Fibroblast of lung (primary cell): Measurements from ENCODE around the gene WWTR1.

ENCODE experiments used
- EZH2 ChIP-seq: IDR thresholded peaks from 2 replicates; pipeline ENCODE4 v1.5.1; 2012; ENCODE audit warnings: low read length, control low read depth, mild to moderate bottlenecking; ENCODE audit errors: missing control alignments
- TF ChIP-seq, protein P1 (sequence below), 2 donors: IDR thresholded peaks in 1 of 2; conservative IDR thresholded peaks in 1 of 2; 1 replicate in 1 of 2; 2 replicates in 1 of 2; pipeline ENCODE4 v1.5.1; 2011 to 2012; ENCODE audit warnings: low read length in 2 of 2, control low read depth in 1 of 2, inconsistent platforms in 1 of 2, low read depth in 1 of 2, mild to moderate bottlenecking in 1 of 2

GRCh38 chr3:149583921-149584635 lies 73.7 kb downstream of the WWTR1 start:
- TF ChIP-seq, protein P1, sequence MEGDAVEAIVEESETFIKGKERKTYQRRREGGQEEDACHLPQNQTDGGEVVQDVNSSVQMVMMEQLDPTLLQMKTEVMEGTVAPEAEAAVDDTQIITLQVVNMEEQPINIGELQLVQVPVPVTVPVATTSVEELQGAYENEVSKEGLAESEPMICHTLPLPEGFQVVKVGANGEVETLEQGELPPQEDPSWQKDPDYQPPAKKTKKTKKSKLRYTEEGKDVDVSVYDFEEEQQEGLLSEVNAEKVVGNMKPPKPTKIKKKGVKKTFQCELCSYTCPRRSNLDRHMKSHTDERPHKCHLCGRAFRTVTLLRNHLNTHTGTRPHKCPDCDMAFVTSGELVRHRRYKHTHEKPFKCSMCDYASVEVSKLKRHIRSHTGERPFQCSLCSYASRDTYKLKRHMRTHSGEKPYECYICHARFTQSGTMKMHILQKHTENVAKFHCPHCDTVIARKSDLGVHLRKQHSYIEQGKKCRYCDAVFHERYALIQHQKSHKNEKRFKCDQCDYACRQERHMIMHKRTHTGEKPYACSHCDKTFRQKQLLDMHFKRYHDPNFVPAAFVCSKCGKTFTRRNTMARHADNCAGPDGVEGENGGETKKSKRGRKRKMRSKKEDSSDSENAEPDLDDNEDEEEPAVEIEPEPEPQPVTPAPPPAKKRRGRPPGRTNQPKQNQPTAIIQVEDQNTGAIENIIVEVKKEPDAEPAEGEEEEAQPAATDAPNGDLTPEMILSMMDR (conservative IDR thresholded peaks at IDR 0.05 in 1 of 2, IDR thresholded peaks at IDR 0.05 in 1 of 2; ENCODE audit: low read depth in 1 of 2, low read length in 2 of 2), result no peak
- no peak for TF ChIP-seq EZH2
